ENCODE results near the gene KLK8.

DNA sequence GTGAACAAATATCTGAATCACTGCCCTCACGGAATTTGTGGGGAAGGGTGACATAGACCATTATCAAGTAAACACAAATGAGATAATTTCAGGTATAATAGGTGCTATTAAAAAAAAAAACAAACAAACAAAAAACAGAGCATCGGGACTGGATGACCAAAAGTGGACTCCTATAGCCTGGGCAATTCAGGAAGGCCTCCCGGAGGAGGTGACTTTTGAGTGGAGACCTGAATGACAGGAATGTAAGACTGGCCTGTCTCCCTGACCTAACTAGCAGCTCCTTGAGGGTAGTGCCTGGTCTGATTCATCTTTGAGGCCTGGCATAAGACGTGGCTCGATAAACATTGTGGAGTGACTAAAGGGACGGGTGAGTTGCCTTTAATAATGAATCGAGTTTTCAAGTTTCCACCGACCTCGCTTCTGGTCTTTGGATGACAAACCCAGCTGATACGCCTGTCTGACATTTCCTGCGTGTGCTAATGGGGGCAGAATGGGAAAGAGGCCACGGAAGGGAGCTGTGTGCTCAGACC is 11.3 kb upstream of the KLK8 start:
- TF ChIP-seq, protein P1, sequence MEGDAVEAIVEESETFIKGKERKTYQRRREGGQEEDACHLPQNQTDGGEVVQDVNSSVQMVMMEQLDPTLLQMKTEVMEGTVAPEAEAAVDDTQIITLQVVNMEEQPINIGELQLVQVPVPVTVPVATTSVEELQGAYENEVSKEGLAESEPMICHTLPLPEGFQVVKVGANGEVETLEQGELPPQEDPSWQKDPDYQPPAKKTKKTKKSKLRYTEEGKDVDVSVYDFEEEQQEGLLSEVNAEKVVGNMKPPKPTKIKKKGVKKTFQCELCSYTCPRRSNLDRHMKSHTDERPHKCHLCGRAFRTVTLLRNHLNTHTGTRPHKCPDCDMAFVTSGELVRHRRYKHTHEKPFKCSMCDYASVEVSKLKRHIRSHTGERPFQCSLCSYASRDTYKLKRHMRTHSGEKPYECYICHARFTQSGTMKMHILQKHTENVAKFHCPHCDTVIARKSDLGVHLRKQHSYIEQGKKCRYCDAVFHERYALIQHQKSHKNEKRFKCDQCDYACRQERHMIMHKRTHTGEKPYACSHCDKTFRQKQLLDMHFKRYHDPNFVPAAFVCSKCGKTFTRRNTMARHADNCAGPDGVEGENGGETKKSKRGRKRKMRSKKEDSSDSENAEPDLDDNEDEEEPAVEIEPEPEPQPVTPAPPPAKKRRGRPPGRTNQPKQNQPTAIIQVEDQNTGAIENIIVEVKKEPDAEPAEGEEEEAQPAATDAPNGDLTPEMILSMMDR (IDR thresholded peaks at IDR 0.05; ENCODE audit: low read length): no peak
- TF ChIP-seq EZH2 (IDR thresholded peaks at IDR 0.05; ENCODE audit: borderline replicate concordance, low read length): no peak

All from OCI-LY1 (cell line).